Hepatocyte (in vitro differentiated cells): ENCODE results near the gene ATP1A1. TPM values are rescaled to one million over a fixed set of nuclear protein-coding genes. Genes with fewer than 3 reads are reported as not detected.

Experiments
- DNase-seq: peaks from one replicate; pipeline ENCODE4 v3.0.0-alpha.2; 2016; ENCODE audit warnings: low spot score
- H2AFZ ChIP-seq: fragments of 200-600 bp; sonication (generic); 2 replicates; pipeline ENCODE4 v1.6.0; 2016; ENCODE audit warnings: antibody characterized with exemption, mild to moderate bottlenecking
- H3K27ac ChIP-seq: fragments of 200-600 bp; sonication (generic); 2 replicates; pipeline ENCODE4 v1.5.1; 2016; ENCODE audit warnings: mild to moderate bottlenecking
- H3K27me3 ChIP-seq: fragments of 200-600 bp; sonication (generic); 2 replicates; pipeline ENCODE4 v1.6.1; 2016
- H3K36me3 ChIP-seq: fragments of 200-600 bp; sonication (generic); replicated peaks from 2 replicates; pipeline ENCODE4 v1.5.1; 2016; ENCODE audit warnings: low read depth; ENCODE audit not compliant: insufficient read depth
- H3K4me1 ChIP-seq: fragments of 200-600 bp; sonication (generic); 2 replicates; pipeline ENCODE4 v1.5.1; 2016; ENCODE audit warnings: mild to moderate bottlenecking, moderate library complexity; ENCODE audit not compliant: insufficient read depth
- H3K4me2 ChIP-seq: fragments of 200-600 bp; sonication (generic); 2 replicates; pipeline ENCODE4 v1.6.0; 2016
- H3K4me3 ChIP-seq: fragments of 200-600 bp; sonication (generic); 2 replicates; pipeline ENCODE4 v1.5.1; 2016; ENCODE audit warnings: mild to moderate bottlenecking
- H3K79me2 ChIP-seq: fragments of 200-600 bp; sonication (generic); 2 replicates; pipeline ENCODE4 v1.6.0; 2017; ENCODE audit warnings: mild to moderate bottlenecking
- H3K9me2 ChIP-seq: fragments of 200-600 bp; sonication (generic); replicated peaks from 2 replicates; pipeline ENCODE4 v1.6.0; 2017; ENCODE audit warnings: mild to moderate bottlenecking; ENCODE audit not compliant: insufficient read depth
- H3K9me3 ChIP-seq: fragments of 200-600 bp; sonication (generic); 2 replicates; pipeline ENCODE4 v1.5.1; 2016; ENCODE audit warnings: low read depth, mild to moderate bottlenecking
- H4K20me1 ChIP-seq: fragments of 200-600 bp; sonication (generic); 2 replicates; pipeline ENCODE4 v1.6.0; 2016; ENCODE audit warnings: mild to moderate bottlenecking; ENCODE audit not compliant: insufficient read depth, poor library complexity, severe bottlenecking
- EZH2 ChIP-seq: fragments of 200-600 bp; sonication (generic); IDR thresholded peaks from 2 replicates; pipeline ENCODE4 v1.6.1; 2016; ENCODE audit warnings: antibody characterized with exemption, mild to moderate bottlenecking, borderline replicate concordance
- EZH2phosphoT487 ChIP-seq: fragments of 200-600 bp; sonication (generic); IDR thresholded peaks from one replicate; pipeline ENCODE4 v1.6.1; 2018; ENCODE audit warnings: antibody characterized with exemption, mild to moderate bottlenecking, low read depth, moderate library complexity; ENCODE audit not compliant: unreplicated experiment, severe bottlenecking
- WGBS: methylation state at CpG from one replicate; pipeline ENCODE4 v1.1.6; 2016; ENCODE audit warnings: low lambda C conversion rate; ENCODE audit errors: missing lambda C conversion rate; 5-methylcytosine and 5-hydroxymethylcytosine counted together
- polyA plus RNA-seq: library from polyadenylated mRNA; unstranded; fragments of >200 nt; fragmentation: Nextera tagmentation; extraction: Ambion mirVana; gene quantifications from 2 replicates; pipeline ENCODE4 v1.2.1, GENCODE V29; 2016
- total RNA-seq: library from RNA; depleted of rRNA; stranded (reverse); fragments of >200 nt; gene quantifications from 2 replicates; pipeline ENCODE4 v1.2.3, GENCODE V29; 2014
- TF ChIP-seq, protein P1 (sequence below): fragments of 200-600 bp; sonication (generic); IDR thresholded peaks from 2 replicates; pipeline ENCODE4 v1.5.1; 2016; ENCODE audit warnings: antibody characterized with exemption, mild to moderate bottlenecking; ENCODE audit not compliant: poor library complexity

ATP1A1 gene
- total and polyA plus RNA-seq, 2 experiments from 2014 or later, result 412 to 559 TPM

DNA sequence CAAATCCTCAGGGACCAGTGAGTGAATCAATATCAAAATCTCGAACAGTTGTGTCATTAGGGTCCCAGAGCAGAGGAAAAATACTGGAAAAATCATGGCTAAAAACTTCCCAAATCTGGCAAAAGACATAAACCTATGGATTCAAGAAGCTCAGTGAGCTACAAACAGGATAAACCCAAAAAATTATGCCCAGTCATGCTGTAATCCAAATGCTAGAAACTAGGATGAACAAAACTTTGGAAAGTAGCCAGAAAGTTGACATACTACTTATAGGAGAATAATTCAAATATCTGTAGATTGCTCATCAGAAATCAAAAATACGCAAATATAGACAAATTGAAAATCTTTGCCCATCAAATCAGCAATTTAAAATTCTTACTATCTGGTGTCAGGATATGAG lies 34.6 kb upstream of the ATP1A1 start:
- Histone ChIP-seq H3K36me3 (no peaks in the 10 kb centered on the region), H2AFZ (no peak overlapping the region), H3K4me3 (no peak overlapping the region), H4K20me1 (no peaks in the 10 kb centered on the region), H3K4me1 (peaks cover 19% of the 10 kb centered on the region), H3K9me3 (no peaks in the 10 kb centered on the region), H3K27me3 (no peaks in the 10 kb centered on the region), H3K9me2 (no peaks in the 10 kb centered on the region), H3K79me2 (no peaks in the 10 kb centered on the region), H3K4me2 (no peak overlapping the region), H3K27ac (no peak overlapping the region)
- TF ChIP-seq, protein P1, sequence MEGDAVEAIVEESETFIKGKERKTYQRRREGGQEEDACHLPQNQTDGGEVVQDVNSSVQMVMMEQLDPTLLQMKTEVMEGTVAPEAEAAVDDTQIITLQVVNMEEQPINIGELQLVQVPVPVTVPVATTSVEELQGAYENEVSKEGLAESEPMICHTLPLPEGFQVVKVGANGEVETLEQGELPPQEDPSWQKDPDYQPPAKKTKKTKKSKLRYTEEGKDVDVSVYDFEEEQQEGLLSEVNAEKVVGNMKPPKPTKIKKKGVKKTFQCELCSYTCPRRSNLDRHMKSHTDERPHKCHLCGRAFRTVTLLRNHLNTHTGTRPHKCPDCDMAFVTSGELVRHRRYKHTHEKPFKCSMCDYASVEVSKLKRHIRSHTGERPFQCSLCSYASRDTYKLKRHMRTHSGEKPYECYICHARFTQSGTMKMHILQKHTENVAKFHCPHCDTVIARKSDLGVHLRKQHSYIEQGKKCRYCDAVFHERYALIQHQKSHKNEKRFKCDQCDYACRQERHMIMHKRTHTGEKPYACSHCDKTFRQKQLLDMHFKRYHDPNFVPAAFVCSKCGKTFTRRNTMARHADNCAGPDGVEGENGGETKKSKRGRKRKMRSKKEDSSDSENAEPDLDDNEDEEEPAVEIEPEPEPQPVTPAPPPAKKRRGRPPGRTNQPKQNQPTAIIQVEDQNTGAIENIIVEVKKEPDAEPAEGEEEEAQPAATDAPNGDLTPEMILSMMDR, result no peak
- no peak for TF ChIP-seq EZH2phosphoT487
- TF ChIP-seq EZH2, result no peak
- DNase-seq, result no peak
- 95% methylated on average over 2 of the region's 2 CpGs for WGBS

DNA sequence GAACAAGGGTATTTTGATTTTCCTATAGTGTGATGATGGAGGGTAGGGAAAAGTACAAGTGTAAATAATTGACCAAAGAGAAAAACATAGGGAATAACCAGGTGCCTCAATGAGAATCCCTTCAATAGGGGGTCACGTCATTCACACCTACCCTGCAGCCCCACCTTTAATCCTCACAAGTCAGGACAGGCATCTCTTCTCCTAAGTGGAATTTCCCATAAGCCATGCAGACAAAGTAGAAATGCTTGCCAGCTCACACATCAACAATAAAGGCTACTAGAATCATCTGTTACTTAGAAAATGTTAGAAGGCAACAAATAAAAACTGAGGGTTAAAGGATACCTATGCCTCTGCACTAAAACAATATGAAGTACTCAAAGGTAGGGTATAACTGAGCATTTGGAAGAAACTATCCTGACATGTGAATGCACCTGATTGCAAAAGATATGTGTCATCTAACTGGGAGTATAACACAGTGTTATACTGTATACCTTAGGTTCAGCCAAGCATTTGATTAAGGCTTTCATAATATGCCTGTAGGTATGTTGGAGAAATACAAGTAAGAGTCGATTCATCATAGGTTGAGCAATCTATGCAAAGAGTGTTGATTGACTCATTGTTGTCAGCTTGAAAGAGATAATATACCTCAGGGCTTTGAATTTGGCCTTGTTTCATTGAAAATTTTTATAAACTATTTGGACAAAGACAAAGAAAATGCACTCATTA lies 32.4 kb upstream of the ATP1A1 start:
- Histone ChIP-seq H3K27me3 (no peaks in the 10 kb centered on the region), H3K4me2 (no peak overlapping the region), H3K4me3 (no peak overlapping the region), H3K9me2 (no peaks in the 10 kb centered on the region), H2AFZ (no peak overlapping the region), H3K27ac (no peak overlapping the region), H3K4me1 (peaks cover 4% of the 10 kb centered on the region), H4K20me1 (no peaks in the 10 kb centered on the region), H3K36me3 (no peaks in the 10 kb centered on the region), H3K9me3 (no peaks in the 10 kb centered on the region), H3K79me2 (no peaks in the 10 kb centered on the region)
- TF ChIP-seq EZH2, result no peak
- TF ChIP-seq, protein P1, result no peak
- TF ChIP-seq EZH2phosphoT487, result no peak
- WGBS, result 72% methylated on average over 2 of the region's 2 CpGs
- DNase-seq, result no peak

DNA sequence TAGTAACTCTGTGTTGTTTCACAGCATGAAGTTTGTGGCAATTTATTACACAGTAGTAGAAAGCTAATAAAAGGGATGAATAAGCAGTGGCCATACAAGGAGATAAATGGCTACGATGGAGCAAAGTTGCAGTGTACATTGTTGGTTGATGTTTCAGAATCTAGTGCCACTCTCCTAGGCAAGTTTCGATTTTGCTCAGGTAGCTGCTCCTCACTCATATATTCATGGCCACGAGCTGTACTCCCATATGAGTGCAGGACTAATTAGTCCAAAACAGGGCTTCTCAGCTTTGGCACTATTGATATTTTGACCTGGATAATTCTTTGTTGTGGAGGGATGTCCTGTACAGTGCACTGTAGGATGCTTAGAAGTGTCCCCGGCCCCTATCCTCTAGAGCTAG lies 30.0 kb upstream of the ATP1A1 start:
- Histone ChIP-seq H3K9me3 (no peaks in the 10 kb centered on the region), H3K27ac (no peak overlapping the region), H3K4me2 (no peak overlapping the region), H3K79me2 (no peaks in the 10 kb centered on the region), H3K4me3 (no peak overlapping the region), H4K20me1 (no peaks in the 10 kb centered on the region), H2AFZ (no peak overlapping the region), H3K4me1 (no peaks in the 10 kb centered on the region), H3K27me3 (no peaks in the 10 kb centered on the region), H3K9me2 (no peaks in the 10 kb centered on the region), H3K36me3 (no peaks in the 10 kb centered on the region)
- DNase-seq, result no peak
- 95% methylated on average over 4 of the region's 4 CpGs for WGBS
- TF ChIP-seq EZH2 (no peak), EZH2phosphoT487 (no peak)
- TF ChIP-seq, protein P1, result no peak
